Endothelial cell of umbilical vein (primary cell): Measurements from ENCODE around the gene CHRNA7. TPM values are rescaled to one million over a fixed set of nuclear protein-coding genes. Genes with fewer than 3 reads are reported as not detected.

Source experiments
- BruUV-seq: library from RNA; stranded (reverse); fragments of 400-500 nt; replicated peaks from 2 replicates; lab custom pipeline; 2021; lab: Mats Ljungman, UMichigan
- CTCF ChIA-PET: fragments of 300-600, 350-600 bp; sonication (Branson Sonifier 250); formaldehyde crosslinking; loops from one replicate; lab custom pipeline; 2021; ENCODE audit warnings: antibody characterized with exemption, inconsistent platforms; lab: Charles Lee
- POLR2A ChIA-PET: fragments of 300-600, 350-600 bp; sonication (Branson Sonifier 250); formaldehyde crosslinking; loops from one replicate; lab custom pipeline; 2021; ENCODE audit warnings: antibody characterized with exemption, inconsistent platforms; lab: Charles Lee
- DNase-seq: peaks from one replicate; pipeline ENCODE4 v3.0.0-alpha.2; 2011; ENCODE audit warnings: low read depth, low spot score
- FAIRE-seq: peaks from 2 replicates; lab custom pipeline; 2011; peaks lifted over from hg19 to GRCh38; lab: Jason Lieb, UNC
- H2AFZ ChIP-seq: 2 replicates; pipeline ENCODE4 v1.6.0; 2012; ENCODE audit warnings: low read depth, low read length, control low read depth, inconsistent platforms
- H3K27ac ChIP-seq: 2 replicates; pipeline ENCODE4 v1.5.1; 2011; ENCODE audit warnings: low read depth, mild to moderate bottlenecking, control low read depth, low read length, moderate library complexity; ENCODE audit not compliant: insufficient read depth
- H3K27me3 ChIP-seq, 2 experiments: 2 replicates each; pipeline versions ENCODE4 v1.6.0 to v1.6.1; 2011; ENCODE audit warnings: low read length in 2 of 2, mixed read lengths in 1 of 2; ENCODE audit not compliant: control insufficient read depth in 2 of 2, insufficient read depth in 2 of 2
- H3K36me3 ChIP-seq, 2 experiments: 2 replicates in 1 of 2; 3 replicates in 1 of 2; pipeline ENCODE4 v1.5.1; 2011; ENCODE audit warnings: low read length in 2 of 2, mild to moderate bottlenecking in 1 of 2, moderate library complexity in 1 of 2; ENCODE audit not compliant: control insufficient read depth in 2 of 2, insufficient read depth in 2 of 2; ENCODE audit errors: extremely low read depth in 1 of 2
- H3K4me1 ChIP-seq: 3 replicates; pipeline ENCODE4 v1.5.1; 2011; ENCODE audit warnings: mild to moderate bottlenecking, low read length; ENCODE audit not compliant: control insufficient read depth, insufficient read depth; ENCODE audit errors: extremely low read depth
- H3K4me2 ChIP-seq: 2 replicates; pipeline ENCODE4 v1.6.1; 2011; ENCODE audit warnings: low read length, control low read depth, mixed read lengths; ENCODE audit not compliant: insufficient read depth
- H3K4me3 ChIP-seq, 3 experiments: fragments of 200-600 bp in 1 of 3; sonication (generic), shearing (Covaris generic) in 1 of 3; replicated peaks in 1 of 3; 2 replicates each; pipeline ENCODE4 v1.5.1; 2011 to 2016; ENCODE audit warnings: control low read depth in 3 of 3, low read length in 3 of 3, mild to moderate bottlenecking in 2 of 3, inconsistent platforms in 1 of 3, low read depth in 1 of 3, moderate library complexity in 1 of 3; ENCODE audit not compliant: insufficient read depth in 1 of 3
- H3K79me2 ChIP-seq: 2 replicates; pipeline ENCODE4 v1.6.0; 2012; ENCODE audit warnings: low read length, inconsistent platforms; ENCODE audit not compliant: control insufficient read depth, insufficient read depth
- H3K9ac ChIP-seq: replicated peaks from 2 replicates; pipeline ENCODE3; 2011; ENCODE audit warnings: low read length, control low read depth; ENCODE audit not compliant: insufficient read depth; ENCODE audit errors: extremely low read depth
- H3K9me1 ChIP-seq: replicated peaks from 3 replicates; pipeline ENCODE4 v1.6.0; 2011; ENCODE audit warnings: mild to moderate bottlenecking, low read length; ENCODE audit not compliant: control insufficient read depth, insufficient read depth; ENCODE audit errors: extremely low read depth
- H3K9me3 ChIP-seq: replicated peaks from 2 replicates; pipeline ENCODE4 v1.5.1; 2012; ENCODE audit warnings: low read length, inconsistent platforms; ENCODE audit not compliant: control insufficient read depth, insufficient read depth
- H4K20me1 ChIP-seq: replicated peaks from 2 replicates; pipeline ENCODE3; 2011; ENCODE audit warnings: mild to moderate bottlenecking, low read length; ENCODE audit not compliant: control insufficient read depth, insufficient read depth; ENCODE audit errors: extremely low read depth
- EZH2 ChIP-seq: IDR thresholded peaks from 2 replicates; pipeline ENCODE4 v1.6.1; 2012; ENCODE audit warnings: borderline replicate concordance, low read depth, mild to moderate bottlenecking, moderate library complexity, low read length, inconsistent platforms; ENCODE audit not compliant: severe bottlenecking
- FOS ChIP-seq: IDR thresholded peaks from 2 replicates; pipeline ENCODE4 v1.6.1; 2011; ENCODE audit warnings: mild to moderate bottlenecking, low read length, moderate library complexity, borderline replicate concordance; ENCODE audit not compliant: insufficient read depth
- GATA2 ChIP-seq: IDR thresholded peaks from 2 replicates; pipeline ENCODE4 v1.7.0; 2011; ENCODE audit warnings: low read depth, mild to moderate bottlenecking, moderate library complexity, mixed read lengths, low read length; ENCODE audit not compliant: insufficient read length, insufficient read depth
- JUN ChIP-seq: IDR thresholded peaks from 2 replicates; pipeline ENCODE4 v1.6.1; 2011; ENCODE audit warnings: borderline replicate concordance, low read depth; ENCODE audit not compliant: insufficient read length, insufficient read depth
- MYC ChIP-seq: IDR thresholded peaks from one replicate; pipeline ENCODE4 v1.6.1; 2011; ENCODE audit warnings: mild to moderate bottlenecking, low read depth, low read length
- POLR2A ChIP-seq: IDR thresholded peaks from 2 replicates; pipeline ENCODE4 v1.6.1; 2012; ENCODE audit warnings: low read depth, mild to moderate bottlenecking, control low read depth, low read length
- POLR2AphosphoS5 ChIP-seq: IDR thresholded peaks from 2 replicates; pipeline ENCODE4 v1.6.1; 2012; ENCODE audit warnings: low read depth, mild to moderate bottlenecking, control low read depth, low read length, moderate library complexity; ENCODE audit not compliant: insufficient read depth
- dilution Hi-C: fragments of 300-500 bp; cut with MboI; formaldehyde crosslinking; loops from one replicate; pipeline ENCODE4 v1.15.0; 2019; ENCODE audit warnings: low sequenced_read_pairs; ENCODE audit not compliant: extremely low pct_ligation_motif_present
- intact Hi-C: fragments of 100-400 bp; cut with micrococcal nuclease; formaldehyde crosslinking; loops from one replicate; pipeline ENCODE4 v1.10.0; 2022
- polyA plus RNA-seq, 4 experiments: library from polyadenylated mRNA; depleted of rRNA in 3 of 4; stranded (reverse) in 3 of 4; unstranded in 1 of 4; fragments of >200 nt; gene quantifications; 2 replicates each; pipeline versions ENCODE4 v1.2.1 to v1.2.3, GENCODE V29; 2011 to 2012; ENCODE audit warnings: missing spikeins in 1 of 4
- total RNA-seq: library from RNA; stranded (reverse); gene quantifications from 2 replicates; pipeline ENCODE4 v1.2.3, GENCODE V29; 2021
- TF ChIP-seq, protein P1 (sequence below), 2 donors: IDR thresholded peaks; 1 replicate in 1 of 2; 2 replicates in 1 of 2; pipeline ENCODE4 v1.5.1; 2011; ENCODE audit warnings: low read length in 2 of 2, mild to moderate bottlenecking in 2 of 2, moderate library complexity in 2 of 2, control low read depth in 1 of 2, inconsistent platforms in 1 of 2, low read depth in 1 of 2; ENCODE audit not compliant: insufficient read depth in 1 of 2; ENCODE audit errors: extremely low read depth in 1 of 2
- TF ChIP-seq, protein P2 (sequence below): IDR thresholded peaks from 2 replicates; pipeline ENCODE4 v1.6.1; 2011; ENCODE audit not compliant: insufficient read depth, insufficient read length

The CHRNA7 gene
- total and polyA plus RNA-seq, 2 donors (not counting 3 experiments of a cell fraction or from before 2014, with no cell fraction given): 0.70 to 2.6 TPM

DNA sequence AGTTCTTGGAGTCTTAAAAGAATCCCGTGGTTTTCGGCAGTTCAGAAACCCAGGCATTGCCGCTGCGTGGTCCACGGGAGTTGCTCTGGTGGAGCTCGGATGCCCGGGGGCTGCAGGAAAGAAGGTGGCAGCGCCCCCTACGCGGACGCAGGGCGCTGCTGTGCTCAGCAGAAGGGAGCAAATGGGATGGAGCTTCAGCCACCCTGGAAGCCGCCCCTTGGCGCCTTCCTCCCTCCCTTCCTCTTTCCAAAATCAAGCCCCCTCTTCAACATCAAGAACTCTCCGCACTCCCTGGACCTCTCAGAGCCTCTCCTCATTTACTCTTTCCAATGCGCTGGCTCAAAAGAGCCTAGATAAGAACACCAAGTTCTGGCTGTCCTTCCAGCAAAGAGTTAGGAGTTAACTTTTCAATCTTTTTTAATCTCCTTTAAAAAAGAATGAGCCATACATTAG lies 880 bp upstream of the CHRNA7 start:
- Histone ChIP-seq H4K20me1 (no peaks in the 10 kb centered on the region), H3K27me3 (peaks cover 26 to 30% of the 10 kb centered on the region in 2 experiments), H3K4me3 (no peak overlapping the region), H3K27ac (no peak overlapping the region), H3K9me1 (no peaks in the 10 kb centered on the region), H2AFZ (no peak overlapping the region), H3K79me2 (no peaks in the 10 kb centered on the region), H3K4me1 (no peaks in the 10 kb centered on the region), H3K36me3 (no peaks in the 10 kb centered on the region), H3K9ac (no peak overlapping the region), H3K9me3 (no peaks in the 10 kb centered on the region), H3K4me2 (no peak overlapping the region)
- ChIA-PET POLR2A (no interaction called here), CTCF (interaction anchor here (1.0 to 1.4 kb wide), 2 partner anchors 8 to 10 kb away, joined by 4 to 5 read pairs; no protein-coding TSS in a partner anchor)
- intact Hi-C loops: no loop called here
- DNase-seq (peak; percentile 10), FAIRE-seq (no peak)
- dilution Hi-C loops: no loop called here
- TF ChIP-seq MYC (no peak), EZH2 (peak; percentile 39)
- TF ChIP-seq, protein P1, sequence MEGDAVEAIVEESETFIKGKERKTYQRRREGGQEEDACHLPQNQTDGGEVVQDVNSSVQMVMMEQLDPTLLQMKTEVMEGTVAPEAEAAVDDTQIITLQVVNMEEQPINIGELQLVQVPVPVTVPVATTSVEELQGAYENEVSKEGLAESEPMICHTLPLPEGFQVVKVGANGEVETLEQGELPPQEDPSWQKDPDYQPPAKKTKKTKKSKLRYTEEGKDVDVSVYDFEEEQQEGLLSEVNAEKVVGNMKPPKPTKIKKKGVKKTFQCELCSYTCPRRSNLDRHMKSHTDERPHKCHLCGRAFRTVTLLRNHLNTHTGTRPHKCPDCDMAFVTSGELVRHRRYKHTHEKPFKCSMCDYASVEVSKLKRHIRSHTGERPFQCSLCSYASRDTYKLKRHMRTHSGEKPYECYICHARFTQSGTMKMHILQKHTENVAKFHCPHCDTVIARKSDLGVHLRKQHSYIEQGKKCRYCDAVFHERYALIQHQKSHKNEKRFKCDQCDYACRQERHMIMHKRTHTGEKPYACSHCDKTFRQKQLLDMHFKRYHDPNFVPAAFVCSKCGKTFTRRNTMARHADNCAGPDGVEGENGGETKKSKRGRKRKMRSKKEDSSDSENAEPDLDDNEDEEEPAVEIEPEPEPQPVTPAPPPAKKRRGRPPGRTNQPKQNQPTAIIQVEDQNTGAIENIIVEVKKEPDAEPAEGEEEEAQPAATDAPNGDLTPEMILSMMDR (IDR thresholded peaks at IDR 0.05; ENCODE audit: extremely low read depth in 1 of 2, insufficient read depth in 1 of 2, low read depth in 1 of 2, low read length in 2 of 2): peak in 1 of 2 donors; percentile 41
- no TSS peak for BruUV-seq

GRCh38 chr15:32030795-32031194 lies 480 bp downstream of the CHRNA7 start:
- H3K27me3 ChIP-seq: peaks cover 26 to 30% of the 10 kb centered on the region in 2 experiments
- no peak for TF ChIP-seq EZH2
- no peak for TF ChIP-seq POLR2AphosphoS5
- TF ChIP-seq FOS: no peak
- TF ChIP-seq, protein P1 (IDR thresholded peaks at IDR 0.05; ENCODE audit: extremely low read depth in 1 of 2, insufficient read depth in 1 of 2, low read depth in 1 of 2, low read length in 2 of 2): no peak
- TF ChIP-seq, protein P2, sequence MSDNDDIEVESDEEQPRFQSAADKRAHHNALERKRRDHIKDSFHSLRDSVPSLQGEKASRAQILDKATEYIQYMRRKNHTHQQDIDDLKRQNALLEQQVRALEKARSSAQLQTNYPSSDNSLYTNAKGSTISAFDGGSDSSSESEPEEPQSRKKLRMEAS: no peak
- no peak for TF ChIP-seq JUN
- no peak for TF ChIP-seq MYC
- TF ChIP-seq POLR2A: no peak
- TF ChIP-seq GATA2: no peak
- intact Hi-C loops: loop anchor here (5.0 kb wide), 3 partner anchors 33 to 478 kb away; no protein-coding TSS in a partner anchor
- no peak overlapping the region for H3K9ac ChIP-seq
- ChIA-PET POLR2A (no interaction called here), CTCF (interaction anchor here (1.0 kb wide), 1 partner anchor 12 kb away, joined by 3 read pairs; no protein-coding TSS in a partner anchor)
- H3K36me3 ChIP-seq: no peaks in the 10 kb centered on the region
- H3K9me3 ChIP-seq: no peaks in the 10 kb centered on the region
- FAIRE-seq (no peak), DNase-seq (no peak)
- H3K27ac ChIP-seq: no peak overlapping the region
- H3K79me2 ChIP-seq: no peaks in the 10 kb centered on the region
- H3K9me1 ChIP-seq: no peaks in the 10 kb centered on the region
- H2AFZ ChIP-seq: no peak overlapping the region
- H3K4me2 ChIP-seq: no peak overlapping the region
- BruUV-seq: no TSS peak
- dilution Hi-C loops: no loop called here
- H3K4me1 ChIP-seq: no peaks in the 10 kb centered on the region
- H3K4me3 ChIP-seq: peak overlapping the region in 1 of 3 experiments; percentile 44
- H4K20me1 ChIP-seq: no peaks in the 10 kb centered on the region
